Astrocyte of the cerebellum (primary cell): ENCODE data around the gene SMCO1.
A peak's percentile ranks its signal among the peaks of the same experiment; 100 is the strongest.
"Not testable (repeated sequence)": the region's sequence is repeated elsewhere in the genome, so short reads cannot be mapped to it uniquely, and the experiment has no call there.

ENCODE experiments used
- DNase-seq: peaks from one replicate; pipeline ENCODE4 v3.0.0-alpha.2; 2011; ENCODE audit warnings: low read depth
- H3K4me3 ChIP-seq: 2 replicates; pipeline ENCODE4 v1.5.1; 2011; ENCODE audit warnings: mild to moderate bottlenecking, low read depth, low read length, moderate library complexity
- in situ Hi-C: cut with HindIII; loops from 2 replicates; pipeline ENCODE4 v1.10.0; 2017; ENCODE audit warnings: low sequenced_read_pairs
- TF ChIP-seq, protein P1 (sequence below): IDR thresholded peaks from 2 replicates; pipeline ENCODE4 v1.5.1; 2012; ENCODE audit warnings: low read length, low read depth, moderate library complexity, mild to moderate bottlenecking; ENCODE audit errors: missing control alignments

SMCO1 gene

DNA sequence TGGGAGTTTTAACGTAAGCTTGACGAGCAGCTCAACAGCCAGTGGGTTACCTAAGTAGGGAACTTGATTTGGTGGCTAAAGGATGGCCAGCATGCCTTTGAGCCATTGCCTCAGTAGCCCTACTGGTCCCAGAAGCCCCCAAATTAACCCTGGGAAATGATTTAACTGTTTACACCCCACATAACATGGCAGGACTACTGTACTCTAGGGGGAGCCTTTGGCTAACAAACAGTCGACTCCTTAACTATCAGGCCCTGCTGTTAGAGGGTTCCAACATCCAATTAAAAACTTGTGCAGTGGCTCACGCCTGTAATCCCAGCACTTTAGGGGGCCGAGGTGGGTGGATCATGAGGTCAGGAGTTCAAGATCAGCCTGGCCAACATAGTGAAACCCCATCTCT is 9.4 kb upstream of the SMCO1 start:
- no peak for DNase-seq
- H3K4me3 ChIP-seq: no peak overlapping the region
- in situ Hi-C loops: no loop called here

DNA sequence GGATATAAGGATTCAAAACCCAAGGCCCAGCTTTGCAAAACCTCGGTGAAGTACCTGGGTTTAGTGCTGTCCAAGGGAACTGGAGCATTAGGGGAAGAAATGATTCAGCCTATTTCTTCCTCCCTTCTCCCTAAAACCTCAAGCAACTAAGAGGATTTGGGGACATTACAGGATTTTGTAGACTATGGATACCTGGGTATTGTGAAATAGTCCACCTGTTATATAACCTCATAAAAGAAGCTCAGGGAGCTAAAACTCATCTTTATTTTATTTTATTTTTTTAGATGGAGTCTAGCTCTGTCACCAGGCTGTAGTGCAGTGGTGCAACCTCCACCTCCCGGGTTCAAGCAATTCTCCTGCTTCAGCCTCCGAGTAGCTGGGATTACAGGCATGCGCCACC is 8.7 kb upstream of the SMCO1 start:
- TF ChIP-seq, protein P1, sequence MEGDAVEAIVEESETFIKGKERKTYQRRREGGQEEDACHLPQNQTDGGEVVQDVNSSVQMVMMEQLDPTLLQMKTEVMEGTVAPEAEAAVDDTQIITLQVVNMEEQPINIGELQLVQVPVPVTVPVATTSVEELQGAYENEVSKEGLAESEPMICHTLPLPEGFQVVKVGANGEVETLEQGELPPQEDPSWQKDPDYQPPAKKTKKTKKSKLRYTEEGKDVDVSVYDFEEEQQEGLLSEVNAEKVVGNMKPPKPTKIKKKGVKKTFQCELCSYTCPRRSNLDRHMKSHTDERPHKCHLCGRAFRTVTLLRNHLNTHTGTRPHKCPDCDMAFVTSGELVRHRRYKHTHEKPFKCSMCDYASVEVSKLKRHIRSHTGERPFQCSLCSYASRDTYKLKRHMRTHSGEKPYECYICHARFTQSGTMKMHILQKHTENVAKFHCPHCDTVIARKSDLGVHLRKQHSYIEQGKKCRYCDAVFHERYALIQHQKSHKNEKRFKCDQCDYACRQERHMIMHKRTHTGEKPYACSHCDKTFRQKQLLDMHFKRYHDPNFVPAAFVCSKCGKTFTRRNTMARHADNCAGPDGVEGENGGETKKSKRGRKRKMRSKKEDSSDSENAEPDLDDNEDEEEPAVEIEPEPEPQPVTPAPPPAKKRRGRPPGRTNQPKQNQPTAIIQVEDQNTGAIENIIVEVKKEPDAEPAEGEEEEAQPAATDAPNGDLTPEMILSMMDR: no peak
- in situ Hi-C loops: no loop called here
- DNase-seq: no peak
- no peak overlapping the region for H3K4me3 ChIP-seq

More for the DNA sequence above, 9.4 kb upstream of the SMCO1 start:
- TF ChIP-seq, protein P1: no peak

DNA sequence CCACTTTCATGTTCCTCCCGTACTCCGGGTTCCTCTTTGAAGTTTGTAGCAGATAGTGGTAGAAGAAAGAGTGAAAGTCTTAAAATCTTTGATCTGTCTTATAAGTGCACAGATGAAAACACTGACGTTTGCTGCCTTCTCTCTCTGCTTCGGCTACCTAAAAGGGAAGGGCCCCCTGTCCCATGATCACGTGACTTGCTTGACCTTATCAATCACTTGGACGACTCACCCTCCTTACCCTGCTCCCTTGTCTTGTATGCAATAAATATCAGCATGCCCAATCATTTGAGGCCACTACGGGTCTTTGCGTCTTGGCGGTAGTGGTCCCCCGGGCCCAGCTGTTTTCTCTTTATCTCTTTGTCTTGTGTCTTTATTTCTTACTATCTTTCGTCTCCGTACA is 6.1 kb upstream of the SMCO1 start:
- in situ Hi-C loops, DNase-seq, H3K4me3 ChIP-seq: not testable (repeated sequence)

DNA sequence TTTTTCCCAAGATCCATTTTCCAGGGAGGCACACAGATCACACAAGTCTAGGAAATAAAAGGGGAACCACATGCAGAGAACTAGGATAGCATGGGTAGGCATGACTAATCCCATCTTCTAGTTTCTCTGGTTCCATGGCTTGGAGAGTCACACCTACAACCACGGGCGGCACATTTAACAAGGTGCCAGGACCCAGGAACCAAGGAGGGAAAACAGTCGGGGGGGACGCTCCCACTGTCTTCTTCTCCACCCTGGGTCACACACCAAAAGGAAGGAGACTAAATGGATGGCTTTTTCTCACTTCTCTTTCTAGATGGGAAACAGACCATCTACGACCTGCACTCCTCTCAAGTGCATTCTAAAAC is 4.6 kb upstream of the SMCO1 start:
- in situ Hi-C loops: no loop called here
- no peak for DNase-seq
- TF ChIP-seq, protein P1: no peak
- H3K4me3 ChIP-seq: no peak overlapping the region

DNA sequence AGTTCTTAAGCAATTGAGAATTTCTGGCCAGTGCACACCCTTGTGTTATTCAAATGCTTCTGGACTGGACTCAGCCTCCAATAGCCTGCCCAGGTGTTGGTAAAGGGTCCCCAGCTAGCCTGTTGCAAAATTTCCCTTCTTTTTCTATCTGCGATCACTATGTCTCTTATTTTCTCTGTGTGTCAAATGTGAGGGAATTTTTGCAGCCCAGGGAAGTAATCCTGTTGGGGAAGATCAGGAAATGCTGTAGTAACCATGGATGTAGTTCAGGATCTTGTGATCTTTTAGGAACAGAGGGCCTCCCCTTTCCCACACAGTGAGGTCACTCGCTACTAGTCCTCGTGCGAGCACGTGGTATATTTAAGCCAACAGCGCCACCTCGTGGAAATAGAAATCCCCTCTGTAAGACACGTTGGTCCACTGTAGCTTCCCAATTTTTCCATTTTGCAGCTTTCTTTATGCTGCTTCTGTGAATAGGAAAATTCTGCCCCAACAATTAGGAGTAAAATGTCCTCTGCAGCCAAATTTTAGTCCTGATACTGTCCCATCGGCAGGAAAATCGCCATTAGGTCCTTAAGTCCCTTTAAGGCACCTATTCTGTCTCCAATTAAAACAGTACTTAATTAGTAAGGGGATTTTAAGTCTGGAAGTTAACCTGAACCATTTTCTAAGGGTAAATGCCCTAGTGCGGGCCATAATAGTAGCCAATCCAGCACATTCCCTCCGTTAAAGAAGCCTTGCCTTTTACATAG is 4.0 kb upstream of the SMCO1 start:
- H3K4me3 ChIP-seq: no peak overlapping the region
- TF ChIP-seq, protein P1: peak; percentile 32
- peak; percentile 39 for DNase-seq
- in situ Hi-C loops: no loop called here

DNA sequence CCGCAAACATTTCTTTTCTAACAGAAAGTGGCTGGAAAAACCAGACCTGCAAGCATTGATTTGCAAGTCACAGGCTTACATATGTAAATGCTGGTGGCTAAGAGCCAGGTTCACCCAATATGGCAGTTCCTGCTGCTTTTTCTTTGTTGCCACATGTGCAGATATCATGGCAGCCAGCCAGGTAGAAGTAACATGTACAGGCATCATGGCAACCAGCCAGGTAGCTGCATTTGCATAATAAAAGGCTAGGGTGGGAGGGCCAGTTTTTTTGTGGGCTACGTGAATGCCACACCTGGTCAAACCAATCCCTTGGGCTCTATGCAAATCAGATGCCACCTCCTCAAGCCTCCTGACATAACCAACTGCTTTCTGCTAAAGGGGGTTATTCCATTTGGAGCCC is 2.8 kb upstream of the SMCO1 start:
- TF ChIP-seq, protein P1: no peak
- DNase-seq: no peak
- in situ Hi-C loops: no loop called here
- no peak overlapping the region for H3K4me3 ChIP-seq

DNA sequence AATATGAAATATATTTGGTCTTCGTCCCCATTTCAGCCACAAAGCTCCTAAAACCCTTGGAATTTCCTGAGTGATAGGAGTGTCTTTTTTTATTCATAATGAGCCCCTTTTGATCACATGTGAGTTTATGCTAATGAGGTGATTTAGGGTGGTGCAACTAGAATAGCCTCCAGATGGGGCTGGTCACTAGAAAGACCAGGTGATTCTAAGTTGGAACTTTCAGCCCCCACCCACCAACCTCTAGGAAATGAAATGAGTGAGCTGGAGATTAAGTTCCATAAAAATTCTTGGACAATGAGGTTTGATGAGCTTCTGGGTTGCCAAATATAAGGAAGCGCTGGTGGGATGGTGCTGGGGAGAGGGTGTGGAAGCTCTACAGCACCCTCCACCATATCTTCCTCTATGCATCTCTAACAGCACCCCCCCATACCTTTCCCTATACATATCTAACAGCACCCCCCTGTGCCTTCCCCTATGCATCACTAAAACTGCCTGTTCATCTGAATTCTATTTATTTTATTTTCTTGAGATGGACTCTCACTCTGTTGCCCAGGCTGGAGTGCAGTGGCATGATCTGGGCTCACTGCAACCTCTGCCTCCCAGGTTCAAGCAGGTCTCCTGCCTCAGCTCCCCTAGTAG is 2.1 kb upstream of the SMCO1 start:
- in situ Hi-C loops: no loop called here
- no peak overlapping the region for H3K4me3 ChIP-seq
- TF ChIP-seq, protein P1: no peak
- no peak for DNase-seq
